ENCODE results near the gene CDHR3.

The CDHR3 gene

DNA sequence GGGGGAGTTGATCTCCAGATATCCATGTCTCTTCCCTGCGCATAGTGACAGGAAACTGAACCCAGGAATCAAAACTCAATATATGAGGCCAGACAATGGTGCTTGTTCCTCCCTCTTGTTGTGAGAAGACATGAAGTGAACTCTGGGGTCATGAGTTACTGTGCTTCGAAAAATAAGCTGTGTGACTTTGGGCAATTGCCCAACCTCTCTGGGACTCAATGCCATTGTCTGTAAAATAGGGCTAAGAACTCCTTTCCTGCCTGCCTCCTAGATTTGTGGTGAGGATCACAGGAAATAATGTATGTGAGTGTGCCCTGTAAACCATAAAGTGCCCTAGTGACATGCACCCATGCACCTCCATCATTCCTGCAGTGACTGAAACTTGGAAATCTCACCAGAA is 100.6 kb downstream of the CDHR3 start:
- TF ChIP-seq ATF2 (tag by site-specific recombination; IDR thresholded peaks at IDR 0.05; ENCODE audit: low read depth) = no peak
- TF ChIP-seq ZNF768 (tag by site-specific recombination; IDR thresholded peaks at IDR 0.05) = peak; percentile 67
- H3K4me3 ChIP-seq (ENCODE audit: low read depth, low read length) = no peak overlapping the region
- H3K27ac ChIP-seq (ENCODE audit: extremely low read depth, low read depth, low read length) = no peak overlapping the region
- no peaks in the 10 kb centered on the region for H3K9me3 ChIP-seq (ENCODE audit: control insufficient read depth, insufficient read depth, low read depth, low read length)
- H3K4me1 ChIP-seq (ENCODE audit: control insufficient read depth, insufficient read depth, low read length) = peaks cover 11% of the 10 kb centered on the region
- CTCF ChIA-PET = no interaction called here
- no peaks in the 10 kb centered on the region for H3K36me3 ChIP-seq (ENCODE audit: control insufficient read depth in 2 of 2, insufficient read depth in 1 of 2, low read length in 2 of 2)
- POLR2A ChIA-PET = no interaction called here

DNA sequence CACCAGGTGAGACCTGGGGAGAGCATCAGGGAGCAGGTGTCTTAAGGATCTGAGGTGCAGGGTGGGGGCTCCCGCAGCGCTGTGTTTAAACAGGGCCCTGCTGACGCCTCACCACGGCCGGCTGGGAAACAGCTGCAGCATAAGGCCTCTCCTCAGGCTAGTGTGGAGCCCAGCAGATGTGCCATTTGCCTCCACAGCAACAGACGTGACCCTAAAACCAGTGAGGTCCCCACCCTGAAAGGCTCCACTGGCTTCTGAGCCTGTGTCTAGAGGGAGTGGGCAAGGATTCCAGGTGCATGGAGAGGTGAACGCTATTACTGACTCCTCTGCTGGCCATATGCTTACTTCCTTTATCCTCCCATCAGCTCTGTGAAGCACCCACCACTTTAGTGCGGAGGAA is 101.3 kb downstream of the CDHR3 start:
- peaks cover 11% of the 10 kb centered on the region for H3K4me1 ChIP-seq (ENCODE audit: control insufficient read depth, insufficient read depth, low read length)
- no peak overlapping the region for H3K27ac ChIP-seq (ENCODE audit: extremely low read depth, low read depth, low read length)
- ChIA-PET CTCF (interaction anchor here (1.0 to 1.3 kb wide), 2 partner anchors 89 to 90 kb away, joined by 3 read pairs; no protein-coding TSS in a partner anchor), POLR2A (no interaction called here)
- H3K9me3 ChIP-seq (ENCODE audit: control insufficient read depth, insufficient read depth, low read depth, low read length) = no peaks in the 10 kb centered on the region
- TF ChIP-seq ZFP37 (tag by site-specific recombination; IDR thresholded peaks at IDR 0.05) (no peak), ZNF629 (tag by site-specific recombination; IDR thresholded peaks at IDR 0.05) (no peak), ZNF214 (tag by site-specific recombination; IDR thresholded peaks at IDR 0.05; ENCODE audit: borderline replicate concordance) (no peak), ZNF16 (tag by site-specific recombination; IDR thresholded peaks at IDR 0.05; ENCODE audit: low read depth) (no peak), ZNF404 (tag by site-specific recombination; IDR thresholded peaks at IDR 0.05) (no peak)
- TF ChIP-seq, protein P1, sequence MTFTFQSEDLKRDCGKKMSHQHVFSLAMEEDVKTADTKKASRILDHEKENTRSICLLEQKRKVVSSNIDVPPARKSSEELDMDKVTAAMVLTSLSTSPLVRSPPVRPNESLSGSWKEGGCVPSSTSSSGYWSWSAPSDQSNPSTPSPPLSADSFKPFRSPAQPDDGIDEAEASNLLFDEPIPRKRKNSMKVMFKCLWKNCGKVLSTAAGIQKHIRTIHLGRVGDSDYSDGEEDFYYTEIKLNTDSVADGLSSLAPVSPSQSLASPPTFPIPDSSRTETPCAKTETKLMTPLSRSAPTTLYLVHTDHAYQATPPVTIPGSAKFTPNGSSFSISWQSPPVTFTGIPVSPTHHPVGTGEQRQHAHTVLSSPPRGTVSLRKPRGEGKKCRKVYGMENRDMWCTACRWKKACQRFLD (tag by site-specific recombination; IDR thresholded peaks at IDR 0.05) = no peak
- TF ChIP-seq, protein P2, sequence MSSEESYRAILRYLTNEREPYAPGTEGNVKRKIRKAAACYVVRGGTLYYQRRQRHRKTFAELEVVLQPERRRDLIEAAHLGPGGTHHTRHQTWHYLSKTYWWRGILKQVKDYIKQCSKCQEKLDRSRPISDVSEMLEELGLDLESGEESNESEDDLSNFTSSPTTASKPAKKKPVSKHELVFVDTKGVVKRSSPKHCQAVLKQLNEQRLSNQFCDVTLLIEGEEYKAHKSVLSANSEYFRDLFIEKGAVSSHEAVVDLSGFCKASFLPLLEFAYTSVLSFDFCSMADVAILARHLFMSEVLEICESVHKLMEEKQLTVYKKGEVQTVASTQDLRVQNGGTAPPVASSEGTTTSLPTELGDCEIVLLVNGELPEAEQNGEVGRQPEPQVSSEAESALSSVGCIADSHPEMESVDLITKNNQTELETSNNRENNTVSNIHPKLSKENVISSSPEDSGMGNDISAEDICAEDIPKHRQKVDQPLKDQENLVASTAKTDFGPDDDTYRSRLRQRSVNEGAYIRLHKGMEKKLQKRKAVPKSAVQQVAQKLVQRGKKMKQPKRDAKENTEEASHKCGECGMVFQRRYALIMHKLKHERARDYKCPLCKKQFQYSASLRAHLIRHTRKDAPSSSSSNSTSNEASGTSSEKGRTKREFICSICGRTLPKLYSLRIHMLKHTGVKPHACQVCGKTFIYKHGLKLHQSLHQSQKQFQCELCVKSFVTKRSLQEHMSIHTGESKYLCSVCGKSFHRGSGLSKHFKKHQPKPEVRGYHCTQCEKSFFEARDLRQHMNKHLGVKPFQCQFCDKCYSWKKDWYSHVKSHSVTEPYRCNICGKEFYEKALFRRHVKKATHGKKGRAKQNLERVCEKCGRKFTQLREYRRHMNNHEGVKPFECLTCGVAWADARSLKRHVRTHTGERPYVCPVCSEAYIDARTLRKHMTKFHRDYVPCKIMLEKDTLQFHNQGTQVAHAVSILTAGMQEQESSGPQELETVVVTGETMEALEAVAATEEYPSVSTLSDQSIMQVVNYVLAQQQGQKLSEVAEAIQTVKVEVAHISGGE (tag by site-specific recombination; conservative IDR thresholded peaks at IDR 0.05; ENCODE audit: low read depth) = no peak
- no peak overlapping the region for H3K4me3 ChIP-seq (ENCODE audit: low read depth, low read length)
- no peaks in the 10 kb centered on the region for H3K36me3 ChIP-seq (ENCODE audit: control insufficient read depth in 2 of 2, insufficient read depth in 1 of 2, low read length in 2 of 2)

DNA sequence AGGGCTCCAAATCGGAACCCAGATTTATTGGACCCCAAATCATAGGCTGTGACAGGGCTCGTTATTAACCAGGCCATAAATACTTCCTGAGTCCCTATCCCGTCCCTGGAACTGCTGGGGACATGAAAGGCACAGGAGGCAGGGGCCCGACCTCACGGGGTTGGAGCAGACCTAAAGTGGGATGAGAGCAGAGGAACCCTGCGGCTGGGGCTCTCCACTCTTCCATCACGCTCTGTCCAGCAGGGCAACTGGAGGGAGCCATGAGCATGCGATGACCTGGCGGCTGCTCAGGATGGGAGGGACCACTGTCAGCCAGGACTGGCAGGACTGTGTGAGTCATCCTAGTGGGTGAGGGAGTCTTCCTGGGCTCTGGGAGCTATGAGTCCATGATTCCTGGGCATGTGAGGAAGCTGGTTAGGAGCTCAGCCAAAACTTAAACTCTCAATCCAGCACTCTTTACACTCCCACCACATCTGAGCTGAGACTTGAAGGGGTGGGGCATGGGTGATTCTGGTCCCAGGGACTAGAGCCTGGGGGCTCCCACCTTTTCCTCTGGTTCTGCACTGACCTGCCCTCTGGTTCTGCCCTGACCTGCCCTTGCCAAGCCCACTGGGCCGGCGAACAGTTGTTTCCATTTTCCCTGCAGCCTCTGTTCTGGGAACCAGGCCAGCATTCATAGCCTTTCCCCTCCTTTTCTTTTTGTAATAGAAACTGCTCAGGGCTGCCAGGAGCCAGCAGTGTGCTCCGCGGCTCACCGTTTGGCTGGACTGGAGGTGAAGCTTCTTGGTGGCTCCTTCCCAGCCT is 101.9 kb downstream of the CDHR3 start:
- H3K9me3 ChIP-seq (ENCODE audit: control insufficient read depth, insufficient read depth, low read depth, low read length) = no peaks in the 10 kb centered on the region
- no peak overlapping the region for H3K4me3 ChIP-seq (ENCODE audit: low read depth, low read length)
- H3K27ac ChIP-seq (ENCODE audit: extremely low read depth, low read depth, low read length) = peak overlapping the region; percentile 50; the same call in 1 of the 2 replicates
- ChIA-PET CTCF (interaction anchor here (0.6 to 1.3 kb wide), 7 partner anchors 88 to 1120 kb away, joined by 3 to 7 read pairs (median 3); no protein-coding TSS in a partner anchor), POLR2A (interaction anchor here (1.0 kb wide), 1 partner anchor 47 kb away, joined by 4 read pairs; the partner anchor contains the start of gene SYPL1)
- peaks cover 11% of the 10 kb centered on the region for H3K4me1 ChIP-seq (ENCODE audit: control insufficient read depth, insufficient read depth, low read length)
- H3K36me3 ChIP-seq (ENCODE audit: control insufficient read depth in 2 of 2, insufficient read depth in 1 of 2, low read length in 2 of 2) = no peaks in the 10 kb centered on the region
- TF ChIP-seq ZNF280D (tag by site-specific recombination; IDR thresholded peaks at IDR 0.05) = no peak
- TF ChIP-seq ZNF391 (tag by site-specific recombination; IDR thresholded peaks at IDR 0.05; ENCODE audit: borderline replicate concordance, low read depth) = no peak
- TF ChIP-seq ZNF175 (tag by site-specific recombination; IDR thresholded peaks at IDR 0.05) = no peak
- TF ChIP-seq ZNF112 (tag by site-specific recombination; IDR thresholded peaks at IDR 0.05) = no peak
- TF ChIP-seq, protein P3, sequence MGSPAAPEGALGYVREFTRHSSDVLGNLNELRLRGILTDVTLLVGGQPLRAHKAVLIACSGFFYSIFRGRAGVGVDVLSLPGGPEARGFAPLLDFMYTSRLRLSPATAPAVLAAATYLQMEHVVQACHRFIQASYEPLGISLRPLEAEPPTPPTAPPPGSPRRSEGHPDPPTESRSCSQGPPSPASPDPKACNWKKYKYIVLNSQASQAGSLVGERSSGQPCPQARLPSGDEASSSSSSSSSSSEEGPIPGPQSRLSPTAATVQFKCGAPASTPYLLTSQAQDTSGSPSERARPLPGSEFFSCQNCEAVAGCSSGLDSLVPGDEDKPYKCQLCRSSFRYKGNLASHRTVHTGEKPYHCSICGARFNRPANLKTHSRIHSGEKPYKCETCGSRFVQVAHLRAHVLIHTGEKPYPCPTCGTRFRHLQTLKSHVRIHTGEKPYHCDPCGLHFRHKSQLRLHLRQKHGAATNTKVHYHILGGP (tag by site-specific recombination; IDR thresholded peaks at IDR 0.05) = no peak
- TF ChIP-seq, protein P4, sequence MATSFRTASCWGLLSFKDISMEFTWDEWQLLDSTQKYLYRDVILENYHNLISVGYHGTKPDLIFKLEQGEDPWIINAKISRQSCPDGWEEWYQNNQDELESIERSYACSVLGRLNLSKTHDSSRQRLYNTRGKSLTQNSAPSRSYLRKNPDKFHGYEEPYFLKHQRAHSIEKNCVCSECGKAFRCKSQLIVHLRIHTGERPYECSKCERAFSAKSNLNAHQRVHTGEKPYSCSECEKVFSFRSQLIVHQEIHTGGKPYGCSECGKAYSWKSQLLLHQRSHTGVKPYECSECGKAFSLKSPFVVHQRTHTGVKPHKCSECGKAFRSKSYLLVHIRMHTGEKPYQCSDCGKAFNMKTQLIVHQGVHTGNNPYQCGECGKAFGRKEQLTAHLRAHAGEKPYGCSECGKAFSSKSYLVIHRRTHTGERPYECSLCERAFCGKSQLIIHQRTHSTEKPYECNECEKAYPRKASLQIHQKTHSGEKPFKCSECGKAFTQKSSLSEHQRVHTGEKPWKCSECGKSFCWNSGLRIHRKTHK (tag by site-specific recombination; IDR thresholded peaks at IDR 0.05) = no peak
- TF ChIP-seq GLI4 (tag by site-specific recombination; IDR thresholded peaks at IDR 0.05) = no peak
- TF ChIP-seq KLF9 (tag by site-specific recombination; IDR thresholded peaks at IDR 0.05; ENCODE audit: low read depth) = peak; percentile 20; the same call in 1 of the 2 replicates

Data from HEK293 (cell line).